GM23338 (cell line): Measurements from ENCODE around the gene COP1. TPM values are rescaled to one million over a fixed set of nuclear protein-coding genes. Genes with fewer than 3 reads are reported as not detected.

Source experiments
- ATAC-seq: fragments of 200-7000 bp; cut with Tn5 transposase; 3 replicates; pipeline ENCODE4 v1.9.1; 2020
- DNase-seq: peaks from one replicate; pipeline ENCODE4 v3.0.0-alpha.2; 2015; ENCODE audit warnings: low spot score
- H2AFZ ChIP-seq: fragments of 200-600 bp; sonication (generic); 2 replicates; pipeline ENCODE4 v1.8.0; 2016; ENCODE audit warnings: antibody characterized with exemption, mild to moderate bottlenecking, moderate library complexity
- H3F3A ChIP-seq: fragments of 200-600 bp; sonication (generic); replicated peaks from 2 replicates; pipeline ENCODE4 v1.8.0; 2017; ENCODE audit warnings: antibody characterized with exemption, mixed run types, low read depth
- H3K27ac ChIP-seq: fragments of 200-600 bp; sonication (generic); 2 replicates; pipeline ENCODE4 v1.6.1; 2016; ENCODE audit warnings: low read depth
- H3K27me3 ChIP-seq: fragments of 200-600 bp; sonication (generic); 2 replicates; pipeline ENCODE4 v1.8.0; 2016; ENCODE audit warnings: mild to moderate bottlenecking, mixed run types, moderate library complexity; ENCODE audit not compliant: insufficient read depth
- H3K36me3 ChIP-seq: fragments of 200-600 bp; sonication (generic); 2 replicates; pipeline ENCODE4 v1.8.0; 2016; ENCODE audit warnings: mild to moderate bottlenecking; ENCODE audit not compliant: insufficient read depth
- H3K4me1 ChIP-seq: fragments of 200-600 bp; sonication (generic); 2 replicates; pipeline ENCODE4 v1.8.0; 2016; ENCODE audit warnings: mild to moderate bottlenecking, moderate library complexity; ENCODE audit not compliant: insufficient read depth
- H3K4me2 ChIP-seq: fragments of 200-600 bp; sonication (generic); 2 replicates; pipeline ENCODE4 v1.7.1; 2017; ENCODE audit warnings: mixed run types
- H3K4me3 ChIP-seq: fragments of 200-600 bp; sonication (generic); 2 replicates; pipeline ENCODE4 v1.6.1; 2016; ENCODE audit warnings: mixed run types
- H3K79me2 ChIP-seq: fragments of 200-600 bp; sonication (generic); replicated peaks from 2 replicates; pipeline ENCODE4 v1.8.0; 2017; ENCODE audit warnings: mild to moderate bottlenecking; ENCODE audit not compliant: insufficient read depth
- H3K9me2 ChIP-seq: fragments of 200-600 bp; sonication (generic); 2 replicates; pipeline ENCODE4 v1.8.0; 2017; ENCODE audit not compliant: insufficient read depth
- H4K20me1 ChIP-seq: fragments of 200-600 bp; sonication (generic); replicated peaks from 2 replicates; pipeline ENCODE4 v1.8.0; 2017; ENCODE audit warnings: mild to moderate bottlenecking; ENCODE audit not compliant: insufficient read depth
- H3K27ac Mint-ChIP-seq: 2 replicates; pipeline ENCODE4 v1.8.0; 2020; ENCODE audit warnings: inconsistent platforms, mild to moderate bottlenecking, moderate library complexity, mixed read lengths
- H3K27me3 Mint-ChIP-seq: 3 replicates; pipeline ENCODE4 v1.8.0; 2022; ENCODE audit warnings: low read depth, mild to moderate bottlenecking, moderate library complexity, mixed read lengths, inconsistent platforms; ENCODE audit not compliant: insufficient read depth, poor library complexity
- H3K36me3 Mint-ChIP-seq: 3 replicates; pipeline ENCODE4 v1.8.0; 2021; ENCODE audit warnings: low read depth, mild to moderate bottlenecking, inconsistent platforms, moderate library complexity, mixed read lengths
- H3K4me1 Mint-ChIP-seq: 3 replicates; pipeline ENCODE4 v1.8.0; 2020; ENCODE audit warnings: mild to moderate bottlenecking, inconsistent platforms, mixed read lengths
- H3K4me3 Mint-ChIP-seq: 3 replicates; pipeline ENCODE4 v1.8.0; 2021; ENCODE audit warnings: moderate library complexity, mild to moderate bottlenecking, inconsistent platforms, mixed read lengths
- H3K9me3 Mint-ChIP-seq: 3 replicates; pipeline ENCODE4 v1.8.0; 2020; ENCODE audit warnings: moderate library complexity, mild to moderate bottlenecking, inconsistent platforms, mixed read lengths
- CREB1 ChIP-seq: fragments of 250-450 bp; sonication (Bioruptor Pico); IDR thresholded peaks from 2 replicates; pipeline ENCODE4 v1.5.0; 2020; ENCODE audit warnings: low read depth, mild to moderate bottlenecking, moderate library complexity
- CTCF ChIP-seq, 2 experiments: fragments of 200-600 bp in 1 of 2; sonication (generic) in 1 of 2; conservative IDR thresholded peaks; 2 replicates each; pipeline versions ENCODE4 v1.5.1 to v1.6.1; 2016 to 2017; ENCODE audit warnings: antibody characterized with exemption in 2 of 2, low read depth in 2 of 2, mild to moderate bottlenecking in 2 of 2, moderate library complexity in 1 of 2
- ETS1 ChIP-seq: IDR thresholded peaks from 2 replicates; pipeline ENCODE4 v1.6.1; 2016; ENCODE audit warnings: antibody characterized with exemption
- EZH2 ChIP-seq: fragments of 200-600 bp; sonication (generic); IDR thresholded peaks from one replicate; pipeline ENCODE4 v1.8.0; 2017; ENCODE audit warnings: antibody characterized with exemption, mild to moderate bottlenecking, low read depth; ENCODE audit not compliant: unreplicated experiment
- EZH2phosphoT487 ChIP-seq: fragments of 200-600 bp; sonication (generic); IDR thresholded peaks from one replicate; pipeline ENCODE4 v1.8.1; 2018; ENCODE audit warnings: antibody characterized with exemption; ENCODE audit not compliant: unreplicated experiment
- JUNB ChIP-seq: IDR thresholded peaks from one replicate; pipeline ENCODE4 v1.6.1; 2016; ENCODE audit warnings: antibody characterized with exemption; ENCODE audit not compliant: unreplicated experiment
- NANOG ChIP-seq: IDR thresholded peaks from 2 replicates; pipeline ENCODE4 v1.6.1; 2016; ENCODE audit warnings: antibody characterized with exemption, borderline replicate concordance
- POLR2AphosphoS5 ChIP-seq: IDR thresholded peaks from 2 replicates; pipeline ENCODE4 v1.6.1; 2016; ENCODE audit warnings: antibody characterized with exemption, low read depth
- REST ChIP-seq: IDR thresholded peaks from one replicate; pipeline ENCODE4 v1.6.1; 2018; ENCODE audit warnings: antibody characterized with exemption; ENCODE audit not compliant: unreplicated experiment
- STAT1 ChIP-seq: IDR thresholded peaks from one replicate; pipeline ENCODE4 v1.6.1; 2016; ENCODE audit warnings: antibody characterized with exemption; ENCODE audit not compliant: unreplicated experiment
- ZNF114 ChIP-seq: fragments of 250-450 bp; sonication (Bioruptor Pico); IDR thresholded peaks from 2 replicates; pipeline ENCODE4 v1.5.0; 2020; ENCODE audit warnings: mild to moderate bottlenecking, moderate library complexity
- ZNF331 ChIP-seq: fragments of 250-450 bp; sonication (Bioruptor Pico); IDR thresholded peaks from 2 replicates; pipeline ENCODE4 v1.5.0; 2020; ENCODE audit warnings: low read depth, mild to moderate bottlenecking, moderate library complexity
- ZNF462 ChIP-seq: fragments of 250-450 bp; sonication (Bioruptor Pico); IDR thresholded peaks from 2 replicates; pipeline ENCODE4 v1.5.0; 2020; ENCODE audit warnings: mild to moderate bottlenecking, moderate library complexity
- polyA plus RNA-seq: library from polyadenylated mRNA; unstranded; fragments of >200 nt; fragmentation: Nextera tagmentation; extraction: Ambion mirVana; gene quantifications from 2 replicates; pipeline ENCODE4 v1.2.1, GENCODE V29; 2016
- total RNA-seq: library from RNA; depleted of rRNA; stranded (reverse); fragments of >200 nt; shearing (Covaris generic); gene quantifications from 2 replicates; pipeline ENCODE4 v1.2.3, GENCODE V29; 2014

Gene COP1
- total and polyA plus RNA-seq, 2 experiments from 2014 or later: 54.0 to 54.9 TPM

- Histone ChIP-seq H3K79me2 (peaks cover 94% of the 10 kb centered on the region), H3K27ac (no peak overlapping the region), H3K4me1 (no peaks in the 10 kb centered on the region), H3K9me2 (no peaks in the 10 kb centered on the region), H3K27me3 (no peaks in the 10 kb centered on the region), H3K36me3 (no peaks in the 10 kb centered on the region; the same call in 1 of the 2 replicates), H2AFZ (no peak overlapping the region), H3K4me3 (no peak overlapping the region), H3K4me2 (no peak overlapping the region), H4K20me1 (peaks cover 8% of the 10 kb centered on the region), H3F3A (no peaks in the 10 kb centered on the region)
- Mint-ChIP-seq H3K9me3 (no peaks in the 10 kb centered on the region), H3K27ac (no peak overlapping the region), H3K27me3 (peaks cover 2% of the 10 kb centered on the region), H3K4me1 (peaks cover 13% of the 10 kb centered on the region; the same call in 2 of the 3 replicates), H3K4me3 (no peak overlapping the region), H3K36me3 (peaks cover 16% of the 10 kb centered on the region; the same call in 2 of the 3 replicates)
- no peak for DNase-seq
- no peak for TF ChIP-seq NANOG
- no peak for TF ChIP-seq CREB1 (CRISPR knock-in tag)
- TF ChIP-seq CTCF (conservative IDR thresholded peaks at IDR 0.05; ENCODE audit: low read depth in 2 of 2): no peak
- TF ChIP-seq ZNF331 (CRISPR knock-in tag): no peak
- no peak for TF ChIP-seq ZNF114 (CRISPR knock-in tag)
- no peak for TF ChIP-seq ETS1
- no peak for TF ChIP-seq ZNF462 (CRISPR knock-in tag)
- no peak for TF ChIP-seq EZH2
- no peak for TF ChIP-seq POLR2AphosphoS5
- TF ChIP-seq STAT1: no peak
- no peak for TF ChIP-seq REST
- no peak for TF ChIP-seq JUNB
- TF ChIP-seq EZH2phosphoT487: no peak
- ATAC-seq: no peak
Measured at GRCh38 chr1:176141449-176141848, 65.6 kb downstream of the COP1 start.
